Measurements from ENCODE around the gene EMSY. TPM values are rescaled to one million over a fixed set of nuclear protein-coding genes. Genes with fewer than 3 reads are reported as not detected.

EMSY gene
- total RNA-seq, 6 experiments from 2014 or later, result 6.1 to 15.2 (median 7.2) TPM

GRCh38 chr11:76602431-76602861, 157.6 kb downstream of the EMSY start:
- ATAC-seq, result peak; percentile 22 to 45 (median 25)

More at GRCh38 chr11:76602431-76602861, 157.6 kb downstream of the EMSY start:
- TF ChIP-seq POLR2A (IDR thresholded peaks at IDR 0.05), result no peak
- TF ChIP-seq CTCF (IDR thresholded peaks at IDR 0.05), result no peak
- Histone ChIP-seq H3K4me1 (peaks cover 0 to 4% (median 0%) of the 10 kb centered on the region in 4 donors), H3K27me3 (no peaks in the 10 kb centered on the region), H3K4me3 (no peak overlapping the region), H3K36me3 (no peaks in the 10 kb centered on the region), H3K27ac (peak overlapping the region in 1 of 3 donors; percentile 20), H3K9me3 (no peaks in the 10 kb centered on the region)
- no peak for DNase-seq
- intact Hi-C loops (cut with DNase I), result no loop called here
- 76% methylated on average over 4 of the region's 8 CpGs for WGBS (ENCODE audit: insufficient coverage, low coverage, low lambda C conversion rate, missing lambda C conversion rate)

Small RNAs within 50 kb of the gene (small RNA-seq; reads per million reads assigned to genes)
- gene AP001189.2 (0 reads per million in 2 experiments), gene RF00019 (0 reads per million in 2 experiments)

Other genes starting within 250 kb of the EMSY start
- 10 to 100 TPM in 2 of 6 experiments, 1 to 10 TPM in 4; 2.8 to 13.1 (median 5.5) TPM for gene WNT11, start 238.5 kb upstream of the EMSY start, total RNA-seq
- gene THAP12, start 63.9 kb upstream of the EMSY start, total RNA-seq, result 10 to 100 TPM; 11.5 to 15.8 (median 12.5) TPM
- gene GVQW3, start 63.7 kb upstream of the EMSY start, total RNA-seq, result under 1 TPM in 5 of 6 experiments, not detected in 1; 0.32 to 0.84 (median 0.49) TPM
- gene LRRC32, start 225.7 kb downstream of the EMSY start, total RNA-seq, result 10 to 100 TPM in 4 of 6 experiments, 1 to 10 TPM in 2; 7.4 to 19.5 (median 14.5) TPM

Measured in right lobe of liver (tissue), 6 donors.